BLaER1 treated with 17β-estradiol and CSF1 and Interleukin-3, amounts not matched to agents 10 nM and 100 nM (cell line): Measurements from ENCODE around the gene RPS3.

Experiments used
- H3K27ac ChIP-seq, 11 experiments: shearing (Covaris generic); formaldehyde crosslinking; 2 replicates each; pipeline ENCODE4 v1.8.1; 2022
- H3K27me3 ChIP-seq, 11 experiments: shearing (Covaris generic); formaldehyde crosslinking; 2 replicates each; pipeline ENCODE4 v1.8.1; 2022
- H3K36me3 ChIP-seq, 11 experiments: shearing (Covaris generic); formaldehyde crosslinking; 2 replicates each; pipeline ENCODE4 v1.8.1; 2022
- H3K4me1 ChIP-seq, 10 experiments: shearing (Covaris generic); formaldehyde crosslinking; 2 replicates each; pipeline ENCODE4 v1.8.1; 2022
- H3K4me2 ChIP-seq, 11 experiments: shearing (Covaris generic); formaldehyde crosslinking; 2 replicates each; pipeline ENCODE4 v1.8.1; 2022
- H3K4me3 ChIP-seq, 10 experiments: shearing (Covaris generic); formaldehyde crosslinking; 2 replicates each; pipeline ENCODE4 v1.8.1; 2022
- H3K9ac ChIP-seq, 11 experiments: shearing (Covaris generic); formaldehyde crosslinking; 2 replicates each; pipeline ENCODE4 v1.8.1; 2022
- H3K9me3 ChIP-seq, 11 experiments: shearing (Covaris generic); formaldehyde crosslinking; replicated peaks in 1 of 11; 2 replicates each; pipeline ENCODE4 v1.8.1; 2022
- H4K20me1 ChIP-seq, 11 experiments: shearing (Covaris generic); formaldehyde crosslinking; 2 replicates each; pipeline ENCODE4 v1.8.1; 2022
- Cebpa-rat ChIP-seq, 11 experiments: shearing (Covaris generic); IDR thresholded peaks; 2 replicates each; pipeline ENCODE4 v1.8.1; 2022

Gene RPS3

DNA sequence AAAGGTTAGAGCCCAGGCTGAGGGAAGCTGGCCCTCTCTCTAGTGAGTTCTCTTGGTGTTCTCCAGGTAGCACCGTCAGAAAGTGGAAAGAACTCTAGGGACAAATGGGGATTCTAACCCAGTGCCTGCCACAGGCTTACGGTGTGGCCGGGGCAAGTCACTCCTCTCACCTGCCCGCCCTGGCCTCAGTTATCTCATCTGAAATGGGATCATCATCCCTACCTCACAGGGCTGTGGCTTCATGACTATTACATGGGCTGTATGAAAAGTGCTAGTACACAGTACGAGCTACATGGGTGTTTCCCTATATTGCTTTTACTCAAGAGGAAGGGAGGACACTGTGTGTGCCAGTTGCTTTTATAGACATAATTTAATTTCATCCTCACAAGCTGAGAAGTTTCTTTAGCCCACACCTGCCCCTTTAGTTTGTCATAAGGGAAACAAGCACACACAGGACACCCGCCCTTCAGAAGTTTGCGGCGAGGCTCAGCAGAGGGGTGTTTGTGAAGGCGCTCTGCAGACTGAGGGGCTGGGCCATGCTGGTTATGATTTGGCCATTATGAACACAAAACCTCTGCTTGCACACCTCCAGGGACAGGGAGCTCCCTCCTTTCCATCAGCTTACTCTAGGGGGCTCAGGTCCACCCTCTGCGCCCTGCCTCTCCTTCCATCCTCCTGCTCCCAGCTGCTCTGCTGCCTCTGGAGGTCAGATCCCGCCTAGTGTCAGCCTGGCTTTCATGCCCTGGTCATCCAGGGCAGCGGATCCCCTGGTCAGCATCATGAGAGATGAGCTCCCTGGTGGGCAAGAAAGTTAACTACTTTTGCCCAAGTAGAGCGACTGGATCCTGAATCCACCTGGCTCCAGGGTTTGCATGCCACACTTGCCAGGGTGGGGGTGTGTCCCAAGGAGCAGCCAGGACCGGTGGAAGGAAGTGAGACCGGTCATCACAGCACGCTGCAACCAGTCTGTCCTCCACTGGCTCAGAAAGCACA is 32.5 kb downstream of the RPS3 start:
- H3K27me3 ChIP-seq: peaks cover 60 to 74% (median 70%) of the 10 kb centered on the region in 11 experiments
- H3K4me2 ChIP-seq: no peak overlapping the region; a peak in 2 of 22 replicates

DNA sequence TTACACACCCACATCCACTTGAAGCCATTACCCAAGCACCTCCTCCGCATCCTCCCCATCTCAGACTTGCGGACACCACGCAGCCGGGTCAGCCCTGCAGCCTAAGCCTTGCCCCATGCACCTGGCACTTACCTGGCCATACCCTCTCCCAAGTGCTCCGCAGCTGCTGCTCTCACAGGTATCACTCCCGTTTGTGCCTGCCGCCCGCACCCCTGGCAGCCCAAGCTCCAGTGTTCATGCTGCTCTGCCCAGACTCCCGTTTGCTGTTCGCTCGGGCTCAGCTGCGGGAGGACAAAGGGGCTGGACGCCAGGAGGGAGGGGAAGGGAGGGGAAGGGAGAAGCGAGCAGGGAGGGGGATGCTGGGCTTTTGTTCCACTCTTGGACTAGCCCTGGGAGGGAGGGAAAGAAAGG is 33.6 kb downstream of the RPS3 start, which contains the start of gene KLHL35:
Gene KLHL35, minus strand, starts transcription at position 293 of the 411 bp plus-strand sequence. CDS start 2,574 bp downstream, outside the sequence.
- H3K4me1 ChIP-seq: peaks cover 0 to 24% (median 10%) of the 10 kb centered on the region in 10 experiments; a peak in 10 of 20 replicates
- no peak within 1 kb of the TSS for H3K4me3 ChIP-seq
- no peak for TF ChIP-seq Cebpa-rat (IDR thresholded peaks at IDR 0.05)
- H3K4me2 ChIP-seq: no peak within 1 kb of the TSS; a peak in 2 of 22 replicates
- H3K9me3 ChIP-seq: peaks cover 0 to 16% (median 6%) of the 10 kb centered on the region in 11 experiments; a peak in 13 of 22 replicates
- no peak within 1 kb of the TSS for H3K9ac ChIP-seq
- H3K36me3 ChIP-seq: peaks cover 0 to 5% (median 0%) of the 10 kb centered on the region in 11 experiments; a peak in 2 of 22 replicates
- H4K20me1 ChIP-seq: peaks cover 0 to 24% (median 0%) of the 10 kb centered on the region in 11 experiments; a peak in 5 of 22 replicates
- H3K27me3 ChIP-seq: peaks cover 49 to 63% (median 59%) of the 10 kb centered on the region in 11 experiments
- no peak within 1 kb of the TSS for H3K27ac ChIP-seq

More for the DNA sequence above, 32.5 kb downstream of the RPS3 start:
- H3K4me3 ChIP-seq: no peak overlapping the region
- peaks cover 0 to 28% (median under 1%) of the 10 kb centered on the region in 11 experiments; a peak in 6 of 22 replicates for H4K20me1 ChIP-seq
- no peak overlapping the region for H3K27ac ChIP-seq
- H3K9ac ChIP-seq: no peak overlapping the region
- H3K4me1 ChIP-seq: peaks cover 0 to 24% (median 10%) of the 10 kb centered on the region in 10 experiments; a peak in 10 of 20 replicates
- TF ChIP-seq Cebpa-rat (IDR thresholded peaks at IDR 0.05): no peak
- H3K9me3 ChIP-seq: peaks cover 0 to 16% (median 6%) of the 10 kb centered on the region in 11 experiments; a peak in 13 of 22 replicates
- H3K36me3 ChIP-seq: peaks cover 0 to 4% (median 0%) of the 10 kb centered on the region in 11 experiments; a peak in 2 of 22 replicates

DNA sequence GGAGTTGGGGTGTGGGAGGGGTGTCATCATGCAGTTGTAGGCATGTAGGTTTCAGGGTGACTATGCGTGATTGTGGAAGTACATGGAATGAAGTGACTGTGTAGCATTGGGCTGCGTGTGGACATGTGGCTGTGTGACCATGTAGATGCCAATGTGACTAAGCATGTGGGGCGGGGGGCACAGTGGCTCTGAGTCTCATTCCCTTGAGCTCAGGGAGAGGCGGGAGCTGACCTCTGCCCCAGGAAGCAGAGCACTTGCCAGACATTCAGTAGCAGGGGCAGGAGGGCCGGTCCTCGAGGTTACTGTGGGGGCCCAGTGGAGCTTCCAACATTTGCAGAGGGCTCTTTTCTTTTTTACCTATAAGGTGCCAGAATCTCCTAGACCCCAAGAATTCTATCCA is 34.1 kb downstream of the RPS3 start:
- no peak overlapping the region for H3K4me3 ChIP-seq
- peaks cover 0 to 24% (median 10%) of the 10 kb centered on the region in 10 experiments; a peak in 11 of 20 replicates for H3K4me1 ChIP-seq
- H3K9me3 ChIP-seq: peaks cover 0 to 12% (median 6%) of the 10 kb centered on the region in 11 experiments; a peak in 13 of 22 replicates
- peaks cover 0 to 5% (median 0%) of the 10 kb centered on the region in 11 experiments; a peak in 2 of 22 replicates for H3K36me3 ChIP-seq
- H3K4me2 ChIP-seq: no peak overlapping the region
- H3K27ac ChIP-seq: no peak overlapping the region
- peaks cover 0 to 24% (median 0%) of the 10 kb centered on the region in 11 experiments; a peak in 5 of 22 replicates for H4K20me1 ChIP-seq
- no peak overlapping the region for H3K9ac ChIP-seq
- peaks cover 43 to 58% (median 54%) of the 10 kb centered on the region in 11 experiments for H3K27me3 ChIP-seq
- TF ChIP-seq Cebpa-rat (IDR thresholded peaks at IDR 0.05): no peak

DNA sequence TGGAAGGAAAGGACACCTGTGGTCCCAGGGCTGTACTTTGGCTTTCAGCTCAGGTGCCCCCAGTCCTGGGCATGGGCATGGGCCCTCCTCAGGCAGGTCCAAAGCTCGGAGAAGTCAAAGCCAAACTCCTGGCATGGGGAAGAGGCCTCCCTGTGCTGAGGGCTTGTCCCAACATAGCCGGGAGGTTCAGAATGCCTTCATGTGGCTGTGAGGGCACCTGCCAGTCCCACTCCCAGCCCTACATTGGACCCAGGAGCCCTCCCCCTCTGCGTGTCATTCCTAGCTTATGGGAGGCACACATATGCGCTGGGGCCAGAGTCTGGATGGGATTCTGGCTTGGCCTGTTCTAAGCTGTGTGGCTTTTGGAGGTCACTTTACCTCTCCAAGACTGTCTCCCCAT is 34.7 kb downstream of the RPS3 start:
- Histone ChIP-seq H3K4me1 (peaks cover 5 to 19% (median 13%) of the 10 kb centered on the region in 10 experiments; a peak in 14 of 20 replicates), H3K4me3 (no peak overlapping the region), H3K27me3 (peaks cover 38 to 52% (median 48%) of the 10 kb centered on the region in 11 experiments), H3K9me3 (peaks cover 0 to 9% (median 6%) of the 10 kb centered on the region in 11 experiments; a peak in 13 of 22 replicates), H3K36me3 (peaks cover 0 to 5% (median 0%) of the 10 kb centered on the region in 11 experiments; a peak in 2 of 22 replicates), H3K4me2 (no peak overlapping the region), H3K9ac (no peak overlapping the region), H4K20me1 (peaks cover 0 to 24% (median 3%) of the 10 kb centered on the region in 11 experiments; a peak in 5 of 22 replicates), H3K27ac (no peak overlapping the region)
- TF ChIP-seq Cebpa-rat (IDR thresholded peaks at IDR 0.05): no peak

DNA sequence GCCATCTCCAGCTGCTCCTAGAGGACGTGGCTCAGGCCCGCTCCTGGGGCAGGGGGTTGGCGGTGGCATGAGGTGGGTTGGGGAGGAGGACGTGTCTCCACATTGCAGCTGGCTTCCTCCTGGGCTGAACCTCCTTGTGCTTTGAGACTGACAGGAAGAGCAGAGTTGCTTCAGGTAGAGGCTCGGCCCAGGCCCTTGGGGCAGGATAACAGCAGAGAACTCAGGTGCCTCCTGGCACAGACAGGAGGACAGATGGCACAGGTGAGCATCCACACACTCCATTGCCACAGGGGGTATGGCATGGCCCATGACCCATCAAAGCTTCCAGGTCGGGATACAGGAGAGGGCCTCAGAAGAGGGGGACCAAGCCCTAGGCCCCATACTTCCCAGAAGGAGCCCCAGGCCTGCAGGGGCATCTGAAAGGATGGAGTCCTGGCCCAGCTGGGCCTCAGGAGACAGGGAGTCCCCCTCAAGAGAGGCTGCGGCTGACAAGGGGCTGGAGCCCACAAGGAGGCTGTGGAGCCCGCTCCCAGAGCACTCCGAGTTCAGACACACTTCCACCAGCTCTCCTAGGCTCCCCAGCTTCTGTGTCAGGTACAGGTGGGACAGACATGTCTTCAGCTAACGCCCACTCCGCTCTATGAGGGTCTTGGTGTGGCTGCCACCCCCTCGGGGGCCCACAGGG is 35.7 kb downstream of the RPS3 start:
- TF ChIP-seq Cebpa-rat (IDR thresholded peaks at IDR 0.05): no peak
- Histone ChIP-seq H3K9ac (no peak overlapping the region), H3K9me3 (no peaks in the 10 kb centered on the region), H3K36me3 (peaks cover 0 to 5% (median 0%) of the 10 kb centered on the region in 11 experiments; a peak in 2 of 22 replicates), H3K27me3 (peaks cover 30 to 42% (median 38%) of the 10 kb centered on the region in 11 experiments), H3K4me3 (no peak overlapping the region), H3K4me1 (peaks cover 0 to 16% (median 10%) of the 10 kb centered on the region in 10 experiments; a peak in 14 of 20 replicates), H3K27ac (no peak overlapping the region), H4K20me1 (peaks cover 0 to 28% (median 4%) of the 10 kb centered on the region in 11 experiments; a peak in 5 of 22 replicates), H3K4me2 (no peak overlapping the region)

DNA sequence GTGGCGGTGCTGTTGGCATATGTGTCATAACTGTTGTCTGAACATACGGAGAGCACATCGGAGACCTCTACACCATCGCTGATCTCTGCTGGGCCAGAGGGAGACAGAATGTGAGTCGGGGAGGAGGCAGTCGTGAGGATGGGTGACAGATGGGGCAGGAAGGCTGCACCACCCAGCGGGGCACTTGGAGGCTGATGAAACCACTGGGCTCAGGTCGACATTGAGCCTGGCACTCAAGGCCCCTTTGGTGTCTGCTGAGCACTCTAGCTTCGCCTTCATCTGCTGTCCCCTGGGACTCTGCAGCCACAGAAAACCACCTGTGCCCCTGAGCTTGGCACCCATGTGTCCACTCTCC is 36.2 kb downstream of the RPS3 start:
- Histone ChIP-seq H3K36me3 (peaks cover 0 to 5% (median 0%) of the 10 kb centered on the region in 11 experiments; a peak in 2 of 22 replicates), H3K27me3 (peaks cover 26 to 37% (median 33%) of the 10 kb centered on the region in 11 experiments), H3K9ac (no peak overlapping the region), H4K20me1 (peaks cover 0 to 33% (median 4%) of the 10 kb centered on the region in 11 experiments; a peak in 5 of 22 replicates), H3K4me1 (peaks cover 0 to 13% (median 8%) of the 10 kb centered on the region in 10 experiments; a peak in 14 of 20 replicates), H3K27ac (no peak overlapping the region), H3K4me2 (no peak overlapping the region), H3K9me3 (no peaks in the 10 kb centered on the region), H3K4me3 (no peak overlapping the region)
- no peak for TF ChIP-seq Cebpa-rat (IDR thresholded peaks at IDR 0.05)

DNA sequence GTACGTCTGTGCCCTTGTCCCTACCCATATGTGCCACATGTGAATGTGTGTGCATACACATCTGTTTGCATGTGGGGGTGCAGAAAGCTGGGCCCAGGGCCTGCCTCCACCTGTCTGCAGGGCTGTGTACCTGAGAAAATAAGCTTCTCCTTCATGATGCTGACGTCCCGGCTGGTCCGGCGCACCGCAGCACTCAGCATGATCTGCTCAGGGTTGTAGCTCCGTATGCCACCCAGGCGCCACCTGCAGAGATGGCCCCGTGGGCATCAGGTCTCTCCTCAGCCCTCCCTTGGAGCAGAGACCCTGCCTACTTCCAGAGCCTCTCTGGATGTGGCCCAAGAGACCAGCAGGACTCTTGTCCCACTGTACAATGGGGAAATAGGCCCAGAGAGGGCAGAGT is 37.5 kb downstream of the RPS3 start:
- Histone ChIP-seq H4K20me1 (peaks cover 0 to 23% (median 0%) of the 10 kb centered on the region in 11 experiments; a peak in 5 of 22 replicates), H3K4me3 (no peak overlapping the region), H3K4me1 (peaks cover 0 to 9% (median 7%) of the 10 kb centered on the region in 10 experiments; a peak in 12 of 20 replicates), H3K9me3 (no peaks in the 10 kb centered on the region), H3K4me2 (no peak overlapping the region), H3K9ac (no peak overlapping the region), H3K36me3 (peaks cover 0 to 5% (median 0%) of the 10 kb centered on the region in 11 experiments; a peak in 2 of 22 replicates), H3K27me3 (peaks cover 13 to 24% (median 21%) of the 10 kb centered on the region in 11 experiments), H3K27ac (no peak overlapping the region)
- no peak for TF ChIP-seq Cebpa-rat (IDR thresholded peaks at IDR 0.05)
